ENCODE measurements around the gene LPAR1.

DNA sequence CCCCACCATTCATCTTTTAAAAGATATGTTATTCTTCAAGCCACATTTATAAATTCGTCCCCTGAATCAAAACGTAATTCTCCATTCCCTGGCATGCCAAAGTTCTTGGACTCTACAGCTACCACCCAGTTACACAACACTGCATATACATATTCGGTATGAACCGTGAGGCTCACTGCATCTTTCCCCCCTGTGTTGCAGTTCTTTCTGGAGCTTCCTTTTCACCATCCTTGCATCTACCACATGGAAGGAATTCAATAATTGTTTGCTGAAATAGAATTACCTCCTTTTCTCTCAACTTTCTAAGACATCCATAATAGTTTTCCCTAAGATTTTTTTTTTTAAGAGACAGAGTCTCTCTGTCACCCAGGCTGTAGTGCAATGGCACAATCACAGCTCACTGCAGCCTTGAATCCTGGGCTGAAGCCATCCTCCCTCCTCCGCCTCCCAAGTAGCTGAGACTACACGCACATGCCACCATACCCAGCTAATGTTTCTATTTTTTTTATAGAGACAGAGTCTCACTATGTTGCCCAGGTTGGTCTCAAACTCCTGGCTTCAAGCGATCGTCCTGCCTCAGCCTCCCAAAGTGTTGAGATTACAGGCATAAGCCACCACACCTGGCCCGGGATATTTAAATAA is 3.3 kb downstream of the LPAR1 start:
- TF ChIP-seq, protein P1, sequence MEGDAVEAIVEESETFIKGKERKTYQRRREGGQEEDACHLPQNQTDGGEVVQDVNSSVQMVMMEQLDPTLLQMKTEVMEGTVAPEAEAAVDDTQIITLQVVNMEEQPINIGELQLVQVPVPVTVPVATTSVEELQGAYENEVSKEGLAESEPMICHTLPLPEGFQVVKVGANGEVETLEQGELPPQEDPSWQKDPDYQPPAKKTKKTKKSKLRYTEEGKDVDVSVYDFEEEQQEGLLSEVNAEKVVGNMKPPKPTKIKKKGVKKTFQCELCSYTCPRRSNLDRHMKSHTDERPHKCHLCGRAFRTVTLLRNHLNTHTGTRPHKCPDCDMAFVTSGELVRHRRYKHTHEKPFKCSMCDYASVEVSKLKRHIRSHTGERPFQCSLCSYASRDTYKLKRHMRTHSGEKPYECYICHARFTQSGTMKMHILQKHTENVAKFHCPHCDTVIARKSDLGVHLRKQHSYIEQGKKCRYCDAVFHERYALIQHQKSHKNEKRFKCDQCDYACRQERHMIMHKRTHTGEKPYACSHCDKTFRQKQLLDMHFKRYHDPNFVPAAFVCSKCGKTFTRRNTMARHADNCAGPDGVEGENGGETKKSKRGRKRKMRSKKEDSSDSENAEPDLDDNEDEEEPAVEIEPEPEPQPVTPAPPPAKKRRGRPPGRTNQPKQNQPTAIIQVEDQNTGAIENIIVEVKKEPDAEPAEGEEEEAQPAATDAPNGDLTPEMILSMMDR (IDR thresholded peaks at IDR 0.05 in 8 of 11, conservative IDR thresholded peaks at IDR 0.05 in 3 of 11): no peak
- TF ChIP-seq POLR2A (IDR thresholded peaks at IDR 0.05): no peak
